Activated CD4-positive, alpha-beta T cell treated with anti-CD3 and anti-CD28 coated beads for 4 hours (primary cell): ENCODE data around the gene FBXW8.

Experiments
- DNase-seq, 2 donors: peaks; one replicate each; pipeline ENCODE4 v3.0.0-alpha.2; 2020

FBXW8 gene

DNA sequence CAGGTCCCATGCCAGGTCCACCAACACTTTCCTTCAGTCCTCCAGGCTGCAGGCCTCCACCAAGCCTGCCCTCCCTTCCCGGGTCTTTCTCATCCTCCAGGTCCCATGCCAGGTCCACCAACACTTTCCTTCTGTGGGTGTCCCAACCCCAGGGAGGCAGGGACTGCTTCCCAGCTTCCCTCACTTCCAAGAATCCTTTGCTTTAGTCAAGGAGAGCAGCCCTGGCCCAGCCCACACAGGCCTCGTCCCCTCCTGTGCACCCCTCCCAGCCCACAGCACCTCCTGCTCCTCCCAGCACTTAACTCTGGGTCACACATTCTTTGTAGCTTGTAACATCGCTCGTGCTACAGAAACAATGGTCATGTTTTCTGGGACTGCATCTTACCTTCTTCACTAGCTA lies 115.6 kb downstream of the FBXW8 start:
- DNase-seq, result no peak

DNA sequence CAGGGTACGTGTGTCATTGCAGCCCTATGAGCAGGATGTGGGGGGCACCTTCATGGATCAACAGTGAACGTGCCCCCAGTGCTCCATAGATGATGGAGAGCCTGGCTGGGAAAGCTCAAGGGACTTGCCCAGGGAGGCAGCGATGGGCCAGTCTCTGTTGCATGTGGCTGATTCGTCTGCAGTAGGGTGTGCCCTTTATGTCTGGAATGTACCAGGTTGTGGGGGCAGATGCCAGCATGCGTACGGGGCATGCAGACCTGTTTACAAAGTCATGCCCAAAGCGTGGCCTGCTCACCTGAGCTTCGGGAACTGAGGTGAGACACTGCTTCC lies 116.1 kb downstream of the FBXW8 start:
- no peak for DNase-seq

DNA sequence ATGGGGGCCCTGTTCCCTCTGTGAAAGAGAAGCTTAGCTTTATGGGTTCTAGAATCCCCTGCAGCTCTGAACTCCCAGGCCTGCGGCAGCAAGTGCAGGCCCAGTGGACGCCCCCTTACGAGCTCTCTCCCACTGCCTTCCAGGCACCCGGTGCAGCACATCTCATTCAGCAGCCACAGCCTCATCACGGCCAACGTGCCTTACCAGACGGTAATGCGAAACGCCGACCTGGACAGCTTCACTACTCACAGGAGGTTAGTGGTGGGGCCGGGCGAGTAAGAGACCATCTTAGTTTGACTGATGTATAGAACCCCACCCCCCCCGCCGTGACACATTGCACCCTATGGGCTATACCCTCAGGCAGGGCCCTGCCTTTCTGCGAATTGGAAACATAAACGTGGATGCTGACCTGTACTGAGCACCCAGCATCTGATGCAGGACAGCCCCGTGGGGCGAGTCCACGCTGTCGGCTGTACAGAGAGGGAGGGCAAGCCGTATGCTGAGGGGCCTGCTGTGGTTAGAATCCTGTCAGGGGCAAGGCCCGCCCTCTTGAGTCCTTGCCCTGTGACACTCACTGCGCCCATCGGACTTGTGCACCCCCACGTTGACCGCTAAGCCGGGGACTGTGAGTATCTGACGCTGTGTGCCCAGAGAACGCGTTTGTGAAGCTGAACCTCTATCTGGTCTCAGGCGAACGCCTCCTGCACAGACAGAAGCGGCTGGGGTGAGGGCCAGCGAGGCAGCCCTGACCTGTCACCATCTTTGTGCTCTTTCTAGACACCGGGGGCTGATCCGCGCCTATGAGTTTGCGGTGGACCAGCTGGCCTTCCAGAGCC lies 116.7 kb downstream of the FBXW8 start:
- DNase-seq, result no peak

DNA sequence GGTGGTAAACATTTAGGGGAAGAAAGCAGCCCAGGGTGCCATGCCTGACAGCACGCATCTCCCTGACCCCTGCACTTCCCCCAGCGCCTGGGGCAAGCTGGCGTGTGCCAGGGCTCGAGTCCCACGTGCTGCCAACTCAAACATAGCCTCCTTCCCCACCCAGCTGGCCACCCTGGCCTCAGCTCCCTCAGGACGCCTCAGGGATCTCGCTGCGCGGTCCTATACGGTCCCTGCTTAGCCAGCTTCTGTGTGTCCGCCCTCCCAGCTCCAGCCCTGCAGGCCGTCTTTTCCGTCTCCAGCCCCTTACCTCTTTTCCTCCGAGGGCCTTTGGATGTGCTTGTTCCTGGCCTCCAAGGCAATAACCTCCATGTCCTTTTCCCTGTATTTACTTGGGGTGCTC lies 117.5 kb downstream of the FBXW8 start:
- no peak for DNase-seq

DNA sequence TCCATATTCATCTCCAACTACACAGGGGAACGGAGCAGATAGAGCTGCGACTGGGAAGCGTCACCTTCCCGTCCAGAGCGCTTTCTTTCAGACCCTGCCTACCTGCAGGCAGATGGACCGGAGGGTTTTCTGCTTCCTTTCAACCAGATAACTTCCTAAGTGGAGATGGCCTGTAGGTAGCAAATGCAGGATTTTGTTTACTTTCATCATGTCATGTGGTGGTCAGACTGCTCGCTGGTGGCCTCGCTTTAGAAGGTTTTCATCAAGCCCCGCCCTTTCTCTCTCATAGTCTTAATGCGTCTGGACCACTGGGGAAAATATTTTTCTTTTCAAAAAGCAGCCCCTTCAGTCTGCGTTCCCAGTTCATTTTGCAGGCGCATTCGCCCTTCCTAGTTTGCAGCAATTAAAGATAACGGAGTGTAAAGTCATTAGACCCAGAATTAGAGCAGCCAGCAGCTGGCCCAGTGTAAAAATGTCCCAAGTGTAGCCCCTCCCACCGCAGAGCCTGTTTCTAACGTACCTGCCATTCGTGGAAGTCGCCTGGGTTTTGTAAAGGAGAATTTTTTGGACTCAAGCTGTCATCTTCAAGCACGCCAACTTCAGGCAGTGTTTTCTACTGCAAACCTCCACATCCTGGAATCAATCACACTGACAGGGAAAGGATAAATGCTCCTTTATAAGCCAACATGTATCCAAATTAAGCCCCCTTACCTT lies 119.6 kb downstream of the FBXW8 start:
- DNase-seq, result no peak

DNA sequence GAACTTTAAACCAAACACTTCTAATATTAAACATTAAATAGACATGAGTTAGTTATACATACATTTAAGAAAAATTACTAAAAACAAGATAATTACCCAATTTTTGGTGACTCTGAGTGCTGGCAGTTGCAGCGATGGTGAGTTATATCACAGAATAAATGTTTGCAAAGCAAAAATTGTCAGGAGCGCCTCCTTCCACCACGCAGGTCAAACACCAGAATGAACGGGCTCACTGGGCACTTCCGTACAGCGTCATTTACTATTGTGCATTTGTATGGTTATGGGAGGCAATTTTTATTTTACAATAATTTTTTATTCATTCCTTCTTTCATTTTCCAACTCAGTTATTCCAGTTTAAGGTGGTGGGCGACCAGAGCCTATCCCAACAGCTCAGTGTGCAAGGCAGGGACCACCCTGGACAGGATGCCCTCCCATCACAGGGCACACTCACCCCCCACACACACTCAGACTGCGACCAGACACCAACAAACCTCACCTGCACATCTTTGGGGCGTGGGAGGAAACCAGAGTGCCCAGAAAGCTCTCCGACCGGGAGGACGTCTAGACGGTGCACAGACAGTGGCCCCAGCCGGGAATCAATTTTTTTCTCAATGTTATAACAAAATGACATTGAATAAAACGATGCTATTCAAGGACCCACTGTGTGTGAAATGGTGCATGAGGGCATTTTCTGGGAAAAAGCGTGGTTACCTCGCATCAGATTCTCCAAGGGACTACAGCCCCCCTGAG lies 121.3 kb downstream of the FBXW8 start:
- DNase-seq, result no peak

DNA sequence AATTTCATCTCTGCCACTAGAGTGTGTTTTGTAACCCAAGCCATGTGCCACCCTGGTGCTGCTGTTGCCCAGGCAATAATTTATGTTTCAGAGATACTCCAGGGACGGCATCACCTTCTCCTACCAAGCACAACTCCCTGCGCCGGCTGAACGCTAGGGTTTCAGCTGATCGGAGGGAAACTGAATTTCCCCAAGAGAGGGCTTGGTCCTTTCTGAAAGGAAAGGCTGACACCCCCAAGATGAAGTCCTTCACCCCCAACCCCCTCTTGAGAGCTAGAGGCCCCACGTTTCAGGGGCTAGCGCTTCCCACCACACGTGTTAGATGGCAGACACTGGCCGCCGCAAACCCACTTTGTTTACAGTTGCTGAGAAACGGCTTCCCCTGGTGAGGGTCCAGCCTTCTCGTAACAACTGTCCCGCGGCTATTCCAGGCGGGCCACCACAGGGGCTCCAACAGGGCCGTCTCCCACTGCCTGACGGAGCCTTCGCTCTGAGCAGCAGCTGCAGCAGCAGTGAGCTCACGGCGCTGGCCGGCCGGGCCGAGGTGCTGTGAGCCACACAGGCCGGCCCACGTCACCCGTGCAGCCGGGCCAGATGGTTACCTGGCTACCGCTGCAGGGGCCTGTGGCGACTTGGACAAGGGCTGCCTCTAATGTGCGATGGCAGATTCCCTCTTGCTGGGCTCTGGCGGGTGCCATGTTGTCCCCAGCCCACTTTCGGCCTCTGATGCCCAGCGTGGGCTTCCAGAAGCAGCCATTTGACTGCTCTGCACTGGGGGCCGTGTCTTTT lies 122.0 kb downstream of the FBXW8 start:
- no peak for DNase-seq

DNA sequence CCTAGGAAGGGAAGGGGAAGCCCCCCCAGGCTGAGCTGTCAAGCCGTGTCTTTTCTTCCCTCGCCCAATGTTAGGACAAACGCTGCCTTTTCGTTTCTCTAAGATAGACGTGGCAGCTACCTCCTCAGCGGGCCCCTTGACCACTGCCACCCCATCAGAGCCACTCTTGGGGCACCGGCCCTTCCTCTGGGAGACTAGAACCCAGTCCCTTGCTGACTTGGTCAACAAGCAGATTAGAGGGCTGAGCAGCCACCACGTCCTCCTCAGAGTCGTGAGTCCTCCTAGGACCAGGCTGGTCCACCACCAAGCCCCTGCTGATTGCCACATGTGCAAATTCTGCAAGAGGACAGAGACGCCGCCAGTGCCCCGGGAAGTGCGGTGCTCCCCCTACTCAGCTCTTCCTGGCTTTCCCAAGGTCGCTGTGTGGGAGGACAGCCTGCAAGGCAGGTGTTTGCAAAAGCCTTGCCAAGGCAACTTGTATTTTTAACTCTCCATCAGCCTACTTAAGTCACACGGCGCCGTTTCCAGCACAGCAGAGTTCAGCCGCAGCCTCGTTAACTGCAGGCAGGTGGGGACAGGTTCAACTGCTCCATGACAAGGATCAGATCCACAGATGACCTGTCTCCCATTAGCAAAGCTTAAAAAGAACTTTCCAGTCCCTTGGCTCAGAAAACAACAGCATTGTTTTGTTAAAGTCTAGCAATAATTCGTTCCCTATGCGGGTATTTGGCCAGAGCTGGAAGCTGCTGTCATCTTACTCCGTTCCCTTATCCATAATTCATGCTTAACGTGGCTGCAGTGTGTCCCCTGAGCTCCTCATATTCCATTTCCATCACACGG lies 122.9 kb downstream of the FBXW8 start:
- no peak for DNase-seq

DNA sequence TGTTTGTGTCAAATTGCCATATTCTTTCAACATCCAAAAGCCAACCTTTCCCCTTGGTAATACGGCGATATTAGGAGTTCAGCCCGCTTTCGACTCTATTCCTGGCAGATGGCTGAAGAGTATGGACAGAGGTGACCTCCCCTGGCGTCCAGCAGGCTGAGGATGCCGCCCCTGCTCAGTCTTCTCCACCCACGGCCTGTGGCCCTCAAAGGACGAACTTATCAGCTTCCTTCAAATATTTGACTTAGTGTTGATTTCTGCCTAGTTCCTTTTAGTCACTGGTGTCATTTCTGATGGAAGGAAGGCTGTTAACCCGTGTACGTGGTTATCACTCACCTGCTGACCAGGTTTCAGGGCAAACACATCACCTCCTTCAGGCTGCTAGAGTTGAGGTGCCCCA lies 123.5 kb downstream of the FBXW8 start:
- DNase-seq, result no peak

DNA sequence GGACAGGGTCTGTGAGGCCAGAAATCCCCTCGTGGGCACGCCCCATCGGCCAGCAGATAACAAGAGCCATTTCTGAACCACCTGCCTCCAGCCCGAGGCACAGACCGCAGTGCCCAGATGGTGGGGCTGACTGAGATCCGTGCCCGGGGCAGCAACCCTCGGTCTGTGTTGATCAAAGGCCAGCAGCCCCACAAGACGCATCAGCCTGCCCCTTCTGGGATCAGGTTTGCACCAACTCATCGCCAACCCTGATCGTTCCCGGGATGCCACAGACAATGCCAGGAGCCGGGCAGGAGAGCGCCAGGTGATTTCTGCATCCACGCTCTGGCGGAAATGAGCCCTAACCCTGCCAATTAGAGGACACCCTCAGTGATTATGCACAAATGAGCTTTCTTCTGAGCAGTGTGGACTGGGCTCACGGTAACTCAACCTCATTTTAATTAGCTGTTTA lies 124.0 kb downstream of the FBXW8 start:
- no peak for DNase-seq

DNA sequence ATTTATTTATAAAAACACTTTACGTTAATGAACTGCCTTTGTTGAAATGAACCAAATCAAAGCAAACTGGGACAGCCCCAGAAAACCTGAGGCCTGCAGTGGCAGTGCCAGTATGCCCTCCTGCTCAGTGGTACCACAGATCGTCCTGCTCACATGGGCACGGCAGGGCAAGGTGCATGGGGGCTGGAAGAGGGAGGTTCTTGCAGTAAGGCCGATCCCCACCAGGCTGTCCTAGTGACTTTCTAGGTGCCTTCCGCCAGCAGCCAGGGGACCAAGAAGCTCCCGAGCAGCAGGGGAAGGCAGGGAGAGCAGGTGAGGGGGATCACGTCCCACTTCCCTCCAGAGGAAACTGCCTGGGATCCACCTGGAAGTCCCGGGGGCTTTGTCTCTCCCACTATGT lies 124.5 kb downstream of the FBXW8 start:
- DNase-seq, result no peak

DNA sequence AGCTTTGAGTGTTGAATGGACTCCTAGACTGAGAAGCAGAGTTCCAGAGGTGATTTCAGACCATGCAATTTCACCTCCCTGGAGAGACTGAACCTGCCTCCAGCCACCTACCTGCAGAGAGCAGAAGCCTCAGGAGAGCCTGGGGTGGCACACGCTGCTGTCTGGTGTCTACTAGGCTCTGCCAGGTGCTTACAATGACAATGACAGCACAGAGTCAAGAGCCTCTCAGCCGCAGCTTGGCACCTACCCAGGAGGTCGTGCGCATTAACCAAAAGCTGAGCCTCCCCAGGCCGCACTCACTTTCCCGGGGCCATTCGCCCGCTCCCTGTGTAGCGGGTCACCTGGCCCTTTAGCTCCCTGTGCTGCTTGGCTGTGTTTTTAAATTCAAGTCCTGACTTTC lies 125.3 kb downstream of the FBXW8 start:
- no peak for DNase-seq

DNA sequence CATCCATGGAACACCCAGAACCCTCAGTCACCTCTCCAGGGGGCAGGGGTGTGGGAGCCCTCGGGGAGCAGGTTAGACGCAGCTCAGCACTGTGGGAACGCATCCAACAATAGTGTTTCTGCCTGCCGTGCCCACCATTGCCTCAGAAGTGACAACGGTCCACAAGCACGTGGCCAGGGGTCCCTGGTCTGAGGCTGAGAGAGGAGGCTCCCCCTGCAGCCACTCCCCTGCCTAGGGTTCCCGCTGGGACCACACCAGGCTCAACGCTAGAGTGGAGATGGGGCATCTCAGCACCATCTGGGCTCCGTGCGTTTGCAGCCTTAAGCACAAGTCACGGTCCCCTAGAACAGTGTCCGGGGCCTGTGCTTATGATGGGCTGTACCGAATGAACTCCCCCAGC lies 125.8 kb downstream of the FBXW8 start:
- no peak for DNase-seq

DNA sequence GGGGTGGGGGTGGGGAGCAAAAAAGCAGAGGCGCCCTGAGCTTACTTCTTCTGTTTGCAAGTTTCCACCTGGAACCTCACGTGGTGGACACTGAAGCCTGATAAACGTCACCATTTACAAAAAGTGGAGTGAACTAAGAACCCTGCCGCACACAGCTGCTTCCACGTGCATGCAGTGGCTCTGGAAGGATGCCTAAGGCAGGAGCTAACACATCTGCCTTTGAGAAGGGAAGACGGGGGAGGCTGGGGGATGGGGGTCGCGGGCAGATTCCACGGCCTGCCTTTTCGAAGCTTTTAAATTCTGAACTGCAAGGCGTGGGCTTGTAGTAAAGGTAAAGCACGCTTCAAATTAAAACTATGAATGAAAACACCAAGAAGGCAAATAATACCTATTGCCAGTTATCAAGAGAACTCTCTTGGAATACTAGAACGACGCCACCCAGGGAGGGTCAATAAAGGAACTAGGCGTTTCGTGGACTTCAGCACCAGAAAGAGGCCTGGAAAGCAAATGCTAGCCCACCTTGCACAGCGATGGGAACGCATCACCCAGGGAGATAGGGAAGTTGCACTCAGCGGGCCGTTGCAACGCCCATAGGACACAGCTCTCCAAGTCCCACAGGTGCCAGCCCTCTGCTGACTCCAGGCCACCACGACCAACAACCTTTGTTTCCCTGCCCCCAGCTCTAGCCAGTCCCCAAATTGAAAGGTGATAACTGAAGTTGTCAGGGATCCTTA lies 126.7 kb downstream of the FBXW8 start:
- DNase-seq, result no peak

DNA sequence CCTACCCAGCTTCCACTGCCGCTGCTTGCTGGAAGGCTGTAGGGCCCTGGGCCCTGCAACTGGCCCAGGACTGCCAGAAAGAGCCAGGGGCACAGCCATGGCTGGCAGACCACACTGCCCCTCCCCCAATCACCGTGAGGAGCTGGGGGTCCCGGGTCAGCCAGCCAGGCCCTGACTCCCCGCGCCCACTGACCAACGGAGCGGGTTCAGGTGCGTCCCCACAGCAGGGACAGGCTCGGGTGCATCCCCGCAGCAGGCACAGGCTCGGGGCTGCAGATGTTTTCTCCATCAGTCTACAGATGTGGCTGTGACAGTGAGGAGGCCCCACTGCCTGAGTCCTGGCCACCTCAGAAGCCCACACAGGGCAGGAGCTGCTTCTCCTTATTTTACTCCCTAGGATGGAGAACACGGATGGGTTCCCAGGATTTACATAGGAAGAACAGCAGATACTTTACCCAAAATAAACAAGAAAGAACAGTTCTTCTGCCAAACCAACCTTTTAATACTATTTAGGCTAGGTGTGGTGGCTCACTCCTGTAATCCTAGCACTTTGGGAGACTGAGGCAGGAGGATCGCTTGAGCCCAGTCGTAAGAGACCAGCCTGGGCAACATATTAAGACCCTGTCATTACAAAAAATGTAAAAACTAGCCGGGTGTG lies 127.4 kb downstream of the FBXW8 start:
- DNase-seq, result no peak

DNA sequence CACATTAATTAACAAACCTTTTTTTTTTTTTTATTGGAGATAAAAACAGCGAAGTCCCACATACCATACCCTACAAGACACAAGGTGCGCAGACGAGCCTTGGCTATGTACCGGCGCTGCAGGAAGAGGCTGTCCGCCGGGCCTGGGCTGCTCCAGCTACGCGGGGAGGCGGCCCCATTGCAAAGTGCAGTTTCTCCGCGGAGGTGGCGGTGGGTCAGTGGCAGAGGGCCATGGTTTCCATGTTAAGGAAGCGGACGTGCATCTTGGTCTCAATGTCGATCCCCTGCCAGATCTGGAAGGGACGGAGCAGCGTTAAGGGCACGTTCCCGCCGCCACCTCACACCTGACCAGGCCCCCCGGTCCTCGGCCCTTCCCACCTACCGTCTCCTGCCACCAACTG lies 128.2 kb downstream of the FBXW8 start:
- DNase-seq, result no peak

DNA sequence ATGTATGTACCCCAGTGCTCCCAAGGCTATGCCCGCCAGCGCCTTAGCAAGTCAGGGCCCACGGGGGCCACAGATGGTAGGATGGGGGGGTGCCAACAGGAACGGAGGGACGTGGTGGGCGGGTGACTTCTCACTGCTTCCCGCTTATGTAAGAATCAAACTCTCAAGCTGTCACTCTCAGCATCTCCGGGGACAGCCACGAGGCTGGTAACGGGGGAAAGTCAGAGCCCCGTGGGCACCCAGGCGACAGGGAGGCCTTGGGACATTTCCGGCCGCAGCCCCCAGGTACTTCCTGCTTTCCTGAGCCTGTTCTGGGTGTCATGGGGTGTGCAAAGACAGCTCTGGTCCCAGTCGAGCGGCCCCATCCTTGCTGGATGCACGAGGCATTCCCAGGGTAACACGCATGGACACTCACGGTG lies 129.2 kb downstream of the FBXW8 start:
- DNase-seq, result no peak

DNA sequence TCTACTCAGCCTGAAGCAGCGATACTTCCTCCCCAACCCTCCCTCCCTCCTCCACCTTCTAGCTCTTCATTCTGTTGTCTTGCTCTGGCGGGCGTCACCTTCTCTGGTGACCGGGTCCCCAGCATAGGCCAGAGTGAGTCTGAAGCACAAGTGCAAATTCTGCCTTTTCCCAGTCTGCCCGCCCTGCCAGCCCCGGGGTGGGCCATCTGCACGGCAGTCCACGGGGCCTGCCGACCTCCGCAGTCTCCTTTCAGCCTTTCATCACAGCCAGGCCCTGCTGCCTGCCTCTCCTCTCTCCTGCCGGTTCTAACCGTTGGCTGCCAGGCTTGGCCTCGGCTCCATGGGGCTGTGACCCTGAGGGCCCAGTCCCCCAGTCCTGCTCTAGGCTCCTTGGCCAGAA lies 129.7 kb downstream of the FBXW8 start:
- no peak for DNase-seq

DNA sequence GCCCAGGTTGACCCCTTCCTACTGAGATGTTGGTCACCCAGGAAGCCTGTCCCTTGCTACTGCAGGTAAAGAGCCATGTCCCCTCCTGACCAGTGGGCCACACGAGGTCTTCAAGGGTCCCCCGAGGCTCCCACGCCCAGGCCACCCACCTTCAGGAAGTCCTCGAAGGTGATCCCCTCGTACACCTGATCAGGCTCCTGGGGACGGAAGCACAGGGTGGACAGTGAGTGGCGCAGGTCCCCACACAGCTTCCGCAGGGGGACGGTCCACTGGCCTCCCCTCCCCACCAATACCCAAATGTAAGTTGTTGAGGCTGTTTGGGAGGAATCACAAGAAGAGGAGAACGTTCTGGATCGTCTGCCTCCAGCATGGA lies 131.0 kb downstream of the FBXW8 start:
- no peak for DNase-seq

DNA sequence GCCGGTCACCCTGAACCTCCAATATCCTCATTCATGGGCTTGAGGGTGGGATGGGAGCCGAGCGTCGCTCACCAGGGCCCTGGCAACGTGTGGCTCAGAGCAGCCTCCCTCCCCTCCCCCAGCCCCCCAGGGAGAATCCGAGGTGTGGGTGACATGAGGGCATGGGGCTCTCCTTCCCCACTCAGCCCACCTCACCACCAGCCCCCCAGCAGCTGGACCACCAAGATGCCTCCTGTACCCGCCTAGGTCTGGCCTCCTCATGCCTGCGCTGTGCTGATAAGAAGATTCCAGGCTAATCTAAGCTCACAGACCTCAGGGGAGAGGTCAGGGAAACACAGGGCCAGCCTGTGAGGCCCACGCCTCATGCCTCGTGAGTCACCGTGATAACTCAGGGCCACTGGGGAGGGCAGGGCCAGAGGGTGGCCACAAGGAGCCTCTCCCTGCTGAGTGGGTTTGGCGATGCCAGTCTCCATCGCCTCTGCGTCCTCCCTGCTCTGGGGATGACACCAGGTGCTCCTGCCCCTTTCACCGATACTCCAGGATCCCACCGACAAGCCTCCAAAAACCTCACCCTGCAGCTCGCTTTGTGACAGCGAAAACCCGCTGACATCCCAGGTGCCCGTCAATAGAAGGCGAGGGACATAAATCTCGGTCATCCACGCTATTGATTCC lies 131.6 kb downstream of the FBXW8 start:
- DNase-seq, result no peak
